ENCODE results near the gene METTL6.

Gene METTL6

GRCh38 chr3:15427182-15427880 lies at the start of gene METTL6, which contains the start of gene EAF1:
Gene METTL6, minus strand, starts transcription at chr3:15427544. Its CDS starts 1,033 bp downstream, at chr3:15426511.
Gene EAF1, plus strand, starts transcription at chr3:15427598. Its CDS starts 182 bp downstream, at chr3:15427780.
- peak within 1 kb of the TSS; percentile 99 for H3K4me3 ChIP-seq (replicated peaks; ENCODE audit: low read depth, low read length)
- peak; percentile 7 for TF ChIP-seq CTCF (IDR thresholded peaks at IDR 0.05; ENCODE audit: low read length, missing control alignments)
- DNase-seq (ENCODE audit: low read depth), result peak; percentile 83

GRCh38 chr3:15476378-15476777 lies 49.0 kb upstream of the METTL6 start:
- no peak for TF ChIP-seq CTCF (IDR thresholded peaks at IDR 0.05; ENCODE audit: low read length, missing control alignments)
- peak; percentile 14 for DNase-seq (ENCODE audit: low read depth)

GRCh38 chr3:15475161-15475560 lies 47.8 kb upstream of the METTL6 start:
- no peak for TF ChIP-seq CTCF (IDR thresholded peaks at IDR 0.05; ENCODE audit: low read length, missing control alignments)
- H3K4me3 ChIP-seq (replicated peaks; ENCODE audit: low read depth, low read length), result no peak overlapping the region
- DNase-seq (ENCODE audit: low read depth), result no peak

More at GRCh38 chr3:15476378-15476777, 49.0 kb upstream of the METTL6 start:
- H3K4me3 ChIP-seq (replicated peaks; ENCODE audit: low read depth, low read length), result no peak overlapping the region

- H3K4me3 ChIP-seq (replicated peaks; ENCODE audit: low read depth, low read length), result no peak overlapping the region
- DNase-seq (ENCODE audit: low read depth), result no peak
- no peak for TF ChIP-seq CTCF (IDR thresholded peaks at IDR 0.05; ENCODE audit: low read length, missing control alignments)
Measured at GRCh38 chr3:15471861-15472260, 44.5 kb upstream of the METTL6 start.

GRCh38 chr3:15470849-15471248 lies 43.5 kb upstream of the METTL6 start:
- DNase-seq (ENCODE audit: low read depth), result no peak
- TF ChIP-seq CTCF (IDR thresholded peaks at IDR 0.05; ENCODE audit: low read length, missing control alignments), result no peak
- H3K4me3 ChIP-seq (replicated peaks; ENCODE audit: low read depth, low read length), result no peak overlapping the region

- H3K4me3 ChIP-seq (replicated peaks; ENCODE audit: low read depth, low read length), result no peak overlapping the region
- DNase-seq (ENCODE audit: low read depth), result no peak
- TF ChIP-seq CTCF (IDR thresholded peaks at IDR 0.05; ENCODE audit: low read length, missing control alignments), result no peak
Measured at GRCh38 chr3:15470261-15470660, 42.9 kb upstream of the METTL6 start.
